ENCODE data around the gene GSE1. TPM values are rescaled to one million over a fixed set of nuclear protein-coding genes. Genes with fewer than 3 reads are reported as not detected.
A peak's percentile ranks its signal among the peaks of the same experiment; 100 is the strongest.

GSE1 gene
- total and polyA plus RNA-seq, 2 of the 13 experiments (the other 11 are each of a cell fraction or from before 2014, with no cell fraction given) = 16.1 to 31.2 TPM

- TF ChIP-seq ZNF770 (CRISPR knock-in tag; IDR thresholded peaks at IDR 0.05) (no peak), FOSL1 (CRISPR knock-in tag; IDR thresholded peaks at IDR 0.05; ENCODE audit: borderline replicate concordance) (no peak), KDM4B (CRISPR knock-in tag; IDR thresholded peaks at IDR 0.05) (no peak), PCBP1 (IDR thresholded peaks at IDR 0.05; ENCODE audit: borderline replicate concordance, low read depth, low read length) (no peak), ZSCAN25 (CRISPR knock-in tag; IDR thresholded peaks at IDR 0.05) (0 out of 2 replicates have a peak, but pooled peaks have one; percentile 47), ZKSCAN8 (CRISPR knock-in tag; IDR thresholded peaks at IDR 0.05; ENCODE audit: borderline replicate concordance) (no peak), TEAD2 (CRISPR knock-in tag; IDR thresholded peaks at IDR 0.05) (no peak), PLSCR1 (CRISPR knock-in tag; IDR thresholded peaks at IDR 0.05; ENCODE audit: borderline replicate concordance) (no peak), FOSL2 (CRISPR knock-in tag; IDR thresholded peaks at IDR 0.05) (0 out of 2 replicates have a peak, but pooled peaks have one; percentile 52), DDIT3 (CRISPR knock-in tag; IDR thresholded peaks at IDR 0.05) (no peak), ZNF83 (CRISPR knock-in tag; IDR thresholded peaks at IDR 0.05; ENCODE audit: borderline replicate concordance) (no peak), ATM (IDR thresholded peaks at IDR 0.05; ENCODE audit: borderline replicate concordance) (no peak), ZBTB33 (CRISPR knock-in tag; IDR thresholded peaks at IDR 0.05) (peak; percentile 90), ZBTB1 (CRISPR knock-in tag; IDR thresholded peaks at IDR 0.05; ENCODE audit: borderline replicate concordance) (no peak), MLX (CRISPR knock-in tag; IDR thresholded peaks at IDR 0.05) (peak; percentile 47; the same call in 1 of the 2 replicates), HOXA7 (CRISPR knock-in tag; IDR thresholded peaks at IDR 0.05) (no peak), BCL3 (CRISPR knock-in tag; IDR thresholded peaks at IDR 0.05) (0 out of 2 replicates have a peak, but pooled peaks have one; percentile 34), HOXA9 (CRISPR knock-in tag; IDR thresholded peaks at IDR 0.05; ENCODE audit: borderline replicate concordance) (no peak), IRF2 (CRISPR knock-in tag; IDR thresholded peaks at IDR 0.05) (peak; percentile 76; the same call in 1 of the 2 replicates), ZNF556 (CRISPR knock-in tag; IDR thresholded peaks at IDR 0.05; ENCODE audit: borderline replicate concordance) (peak; percentile 97)
Observed at GRCh38 chr16:85563515-85564276, 49.4 kb upstream of the GSE1 start (continued).
